Neuronal stem cell (in vitro differentiated cells): ENCODE data around the gene ANP32A.

Experiments used
- DNase-seq: peaks from one replicate; pipeline ENCODE4 v3.0.0-alpha.2; 2013; ENCODE audit warnings: low spot score
- H2AFZ ChIP-seq: one replicate; pipeline ENCODE4 v1.6.1; 2013; ENCODE audit warnings: mild to moderate bottlenecking, low read length, inconsistent platforms
- H2AK5ac ChIP-seq: 2 replicates; pipeline ENCODE4 v1.6.1; 2013; ENCODE audit warnings: low read depth, mild to moderate bottlenecking, inconsistent platforms, low read length, moderate library complexity, mixed read lengths
- H2BK120ac ChIP-seq: 2 replicates; pipeline ENCODE4 v1.6.1; 2013; ENCODE audit warnings: low read depth, mild to moderate bottlenecking, inconsistent platforms, low read length, moderate library complexity, mixed read lengths
- H2BK12ac ChIP-seq: one replicate; pipeline ENCODE4 v1.6.1; 2013; ENCODE audit warnings: low read length, inconsistent platforms
- H2BK15ac ChIP-seq: 2 replicates; pipeline ENCODE4 v1.6.1; 2013; ENCODE audit warnings: mild to moderate bottlenecking, low read length, inconsistent platforms, mixed read lengths
- H2BK5ac ChIP-seq: one replicate; pipeline ENCODE4 v1.6.1; 2013; ENCODE audit warnings: inconsistent platforms, mild to moderate bottlenecking, low read length, moderate library complexity
- H3K14ac ChIP-seq: one replicate; pipeline ENCODE4 v1.6.1; 2013; ENCODE audit warnings: low read length, inconsistent platforms
- H3K18ac ChIP-seq: 2 replicates; pipeline ENCODE4 v1.6.1; 2013; ENCODE audit warnings: low read length, inconsistent platforms
- H3K23ac ChIP-seq: 2 replicates; pipeline ENCODE4 v1.6.1; 2013; ENCODE audit warnings: low read depth, mild to moderate bottlenecking, mixed read lengths, low read length, inconsistent platforms; ENCODE audit not compliant: poor library complexity
- H3K27ac ChIP-seq: replicated peaks from 3 replicates; pipeline ENCODE4 v1.5.1; 2013; ENCODE audit warnings: low read length, inconsistent platforms
- H3K27me3 ChIP-seq, 3 experiments: 2 replicates each; pipeline ENCODE4 v1.6.1; 2013; ENCODE audit warnings: low read length in 3 of 3, mild to moderate bottlenecking in 2 of 3, inconsistent platforms in 1 of 3, low read depth in 1 of 3, mixed read lengths in 1 of 3, moderate library complexity in 1 of 3; ENCODE audit not compliant: control insufficient read depth in 3 of 3, insufficient read depth in 3 of 3
- H3K36me3 ChIP-seq, 2 donors: replicated peaks in 1 of 2; 2 replicates each; pipeline ENCODE4 v1.6.1; 2013; ENCODE audit warnings: low read length in 2 of 2; ENCODE audit not compliant: control insufficient read depth in 2 of 2, insufficient read depth in 2 of 2
- H3K4ac ChIP-seq: 2 replicates; pipeline ENCODE4 v1.6.1; 2013; ENCODE audit warnings: inconsistent platforms, mild to moderate bottlenecking, low read length, moderate library complexity
- H3K4me1 ChIP-seq, 2 donors: 1 replicate in 1 of 2; 2 replicates in 1 of 2; pipeline ENCODE4 v1.6.1; 2013; ENCODE audit warnings: low read length in 2 of 2, low read depth in 1 of 2; ENCODE audit not compliant: control insufficient read depth in 2 of 2, insufficient read depth in 1 of 2
- H3K4me2 ChIP-seq: one replicate; pipeline ENCODE4 v1.6.1; 2013; ENCODE audit warnings: mild to moderate bottlenecking, low read length, inconsistent platforms; ENCODE audit not compliant: insufficient read depth, poor library complexity, severe bottlenecking
- H3K4me3 ChIP-seq, 2 donors: 2 replicates each; pipeline ENCODE4 v1.5.1; 2013; ENCODE audit warnings: low read length in 2 of 2, mild to moderate bottlenecking in 2 of 2, inconsistent platforms in 1 of 2, moderate library complexity in 1 of 2
- H3K79me1 ChIP-seq: one replicate; pipeline ENCODE4 v1.6.1; 2013; ENCODE audit warnings: low read depth, mild to moderate bottlenecking, inconsistent platforms, low read length, moderate library complexity
- H3K9ac ChIP-seq: one replicate; pipeline ENCODE4 v1.6.1; 2013; ENCODE audit warnings: mild to moderate bottlenecking, low read depth, low read length, inconsistent platforms; ENCODE audit not compliant: poor library complexity
- H3K9me3 ChIP-seq, 2 donors: replicated peaks in 1 of 2; 2 replicates each; pipeline versions ENCODE3 to v1.6.1; 2013; ENCODE audit warnings: low read length in 2 of 2, mild to moderate bottlenecking in 2 of 2, inconsistent platforms in 1 of 2, low read depth in 1 of 2, mixed read lengths in 1 of 2, moderate library complexity in 1 of 2; ENCODE audit not compliant: control insufficient read depth in 2 of 2, insufficient read depth in 1 of 2
- H4K8ac ChIP-seq: one replicate; pipeline ENCODE4 v1.6.1; 2013; ENCODE audit warnings: low read depth, mild to moderate bottlenecking, inconsistent platforms, low read length, moderate library complexity
- H4K91ac ChIP-seq: one replicate; pipeline ENCODE4 v1.6.1; 2013; ENCODE audit warnings: low read length, low read depth, mild to moderate bottlenecking, inconsistent platforms; ENCODE audit not compliant: poor library complexity
- WGBS, 2 donors: extraction: QIAGEN DNeasy Blood & Tissue Kit; methylation state at CpG; one replicate each; pipeline ENCODE4 v1.1.7; 2013; ENCODE audit warnings: missing lambda C conversion rate in 2 of 2, mixed read lengths in 1 of 2; ENCODE audit not compliant: insufficient read length in 2 of 2, insufficient replicate concordance in 1 of 2; ENCODE audit errors: extremely low coverage in 2 of 2; 5-methylcytosine and 5-hydroxymethylcytosine counted together

The ANP32A gene

DNA sequence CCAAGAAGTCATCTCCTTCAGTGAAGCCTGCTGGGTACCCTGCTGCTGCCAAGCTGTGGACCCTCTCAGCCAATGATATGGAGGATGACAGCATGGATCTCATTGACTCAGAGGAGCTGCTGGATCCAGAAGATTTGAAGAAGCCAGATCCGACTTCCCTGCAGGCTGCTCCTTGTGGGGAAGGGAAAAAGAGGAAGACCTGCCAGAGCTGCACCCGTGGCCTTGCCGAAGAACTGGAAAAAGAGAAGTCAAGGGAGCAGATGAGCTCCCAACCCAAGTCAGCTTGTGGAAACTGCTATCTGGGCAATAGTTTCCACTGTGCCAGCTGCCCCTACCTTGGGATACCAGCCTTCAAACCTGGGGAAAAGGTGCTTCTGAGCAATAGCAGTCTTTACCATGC, 13.7 kb upstream of the ANP32A start:
- no CpG with 5 or more reads among the region's 3 CpGs for WGBS, 2 donors
- peaks cover 3 to 8% of the 10 kb centered on the region in 2 donors for H3K9me3 ChIP-seq

DNA sequence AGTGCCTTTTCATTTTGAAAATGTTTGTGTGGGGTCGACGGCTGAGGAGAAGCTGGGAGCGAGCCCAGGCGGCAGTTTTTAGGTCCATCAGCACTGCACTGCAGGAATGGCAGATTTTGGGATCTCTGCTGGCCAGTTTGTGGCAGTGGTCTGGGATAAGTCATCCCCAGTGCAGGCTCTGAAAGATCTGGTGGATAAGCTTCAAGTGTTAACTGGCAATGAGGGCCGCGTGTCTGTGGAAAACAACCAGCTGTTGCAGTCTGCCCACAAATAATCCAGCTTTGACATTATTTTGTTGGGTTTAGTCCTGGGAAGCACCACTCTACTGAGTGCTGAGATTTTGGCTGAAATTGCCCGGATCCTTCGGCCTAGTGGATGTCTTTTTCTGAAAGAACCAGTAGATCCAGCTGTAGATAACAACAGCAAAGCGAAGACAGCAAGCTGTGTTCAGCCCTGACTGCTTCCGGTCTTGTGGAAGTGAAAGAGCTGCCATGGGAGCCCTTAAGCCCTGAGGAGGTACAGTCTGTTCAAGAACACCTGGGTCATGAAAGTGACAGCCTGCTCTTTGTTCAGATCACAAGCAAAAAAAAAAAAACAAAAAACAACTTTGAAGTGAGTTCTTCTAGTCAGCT, 13.1 kb upstream of the ANP32A start:
- no peak overlapping the region for H2AK5ac ChIP-seq
- no peak overlapping the region for H4K91ac ChIP-seq
- H3K79me1 ChIP-seq = no peaks in the 10 kb centered on the region
- no peak overlapping the region for H2BK120ac ChIP-seq
- no peak overlapping the region for H3K4ac ChIP-seq
- no peak overlapping the region for H2AFZ ChIP-seq
- no peak overlapping the region for H3K4me3 ChIP-seq
- peaks cover 0 to 6% (median 3%) of the 10 kb centered on the region in 3 experiments for H3K27me3 ChIP-seq
- no peak overlapping the region for H4K8ac ChIP-seq
- H3K9me3 ChIP-seq = peaks cover 3 to 8% of the 10 kb centered on the region in 2 donors
- no peak overlapping the region for H3K14ac ChIP-seq
- H2BK5ac ChIP-seq = no peak overlapping the region
- no peak overlapping the region for H3K4me2 ChIP-seq
- no peak overlapping the region for H2BK15ac ChIP-seq
- WGBS, 2 donors = no CpG with 5 or more reads among the region's 10 CpGs
- H3K9ac ChIP-seq = no peak overlapping the region
- H3K18ac ChIP-seq = no peak overlapping the region
- no peaks in the 10 kb centered on the region for H3K4me1 ChIP-seq
- H2BK12ac ChIP-seq = no peak overlapping the region
- no peaks in the 10 kb centered on the region for H3K36me3 ChIP-seq
- no peak for DNase-seq
- H3K23ac ChIP-seq = no peak overlapping the region
- H3K27ac ChIP-seq = no peak overlapping the region

More for the DNA sequence above, 13.7 kb upstream of the ANP32A start:
- no peak overlapping the region for H3K14ac ChIP-seq
- H2AK5ac ChIP-seq = no peak overlapping the region
- H3K4me1 ChIP-seq = no peaks in the 10 kb centered on the region
- no peak overlapping the region for H3K4me3 ChIP-seq
- no peak for DNase-seq
- no peak overlapping the region for H3K4ac ChIP-seq
- H3K27me3 ChIP-seq = peaks cover 0 to 7% (median 3%) of the 10 kb centered on the region in 3 experiments
- no peak overlapping the region for H2BK12ac ChIP-seq
- no peak overlapping the region for H4K91ac ChIP-seq
- no peak overlapping the region for H2AFZ ChIP-seq
- no peak overlapping the region for H3K18ac ChIP-seq
- no peak overlapping the region for H2BK120ac ChIP-seq
- no peak overlapping the region for H3K27ac ChIP-seq
- no peak overlapping the region for H4K8ac ChIP-seq
- H2BK5ac ChIP-seq = no peak overlapping the region
- H3K4me2 ChIP-seq = no peak overlapping the region
- no peaks in the 10 kb centered on the region for H3K36me3 ChIP-seq
- H3K23ac ChIP-seq = no peak overlapping the region
- H3K79me1 ChIP-seq = no peaks in the 10 kb centered on the region
- no peak overlapping the region for H3K9ac ChIP-seq
- H2BK15ac ChIP-seq = no peak overlapping the region

DNA sequence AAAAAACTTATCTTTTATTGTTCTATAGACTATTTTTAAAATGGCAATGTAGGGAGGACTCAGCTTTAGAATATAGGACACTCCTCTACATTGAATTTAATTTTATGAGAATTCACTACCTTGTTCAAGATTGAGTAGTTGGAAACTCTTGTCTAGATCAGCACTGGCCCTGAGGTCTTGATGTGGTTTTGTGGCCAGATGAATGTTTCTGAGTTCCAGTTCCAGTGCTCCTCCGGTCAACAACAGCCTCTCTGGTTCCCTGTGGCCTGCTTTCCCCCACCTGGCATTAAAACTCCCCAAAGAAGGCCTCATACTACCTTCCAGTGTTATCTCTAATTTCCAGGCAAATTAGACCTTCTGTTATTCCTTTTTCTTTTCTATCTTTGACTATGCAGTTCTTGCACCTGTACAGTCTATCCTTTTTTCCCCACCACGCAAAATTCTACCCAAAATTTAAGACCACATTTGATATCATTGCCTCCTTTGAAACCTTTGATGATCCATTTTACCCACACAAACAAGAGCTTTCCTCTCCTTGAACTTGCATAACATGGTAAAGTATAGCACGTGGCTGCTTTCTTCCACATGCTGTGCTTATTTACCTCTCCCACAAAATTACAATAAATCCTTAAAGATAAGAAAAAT, 9.6 kb upstream of the ANP32A start:
- H4K8ac ChIP-seq = no peak overlapping the region
- H3K14ac ChIP-seq = no peak overlapping the region
- peaks cover 3 to 5% of the 10 kb centered on the region in 2 donors for H3K9me3 ChIP-seq
- no peak overlapping the region for H3K9ac ChIP-seq
- no peak overlapping the region for H3K23ac ChIP-seq
- no peak overlapping the region for H2BK5ac ChIP-seq
- no peak for DNase-seq
- no peak overlapping the region for H3K4ac ChIP-seq
- no peak overlapping the region for H2AFZ ChIP-seq
- peaks cover 0 to 6% (median 3%) of the 10 kb centered on the region in 3 experiments for H3K27me3 ChIP-seq
- H3K18ac ChIP-seq = no peak overlapping the region
- no peak overlapping the region for H2BK12ac ChIP-seq
- H3K36me3 ChIP-seq = no peaks in the 10 kb centered on the region
- H3K4me2 ChIP-seq = no peak overlapping the region
- H2BK15ac ChIP-seq = no peak overlapping the region
- H2AK5ac ChIP-seq = no peak overlapping the region
- H2BK120ac ChIP-seq = no peak overlapping the region
- H3K79me1 ChIP-seq = no peaks in the 10 kb centered on the region
- H3K4me3 ChIP-seq = no peak overlapping the region
- H4K91ac ChIP-seq = no peak overlapping the region
- H3K27ac ChIP-seq = no peak overlapping the region
- no peaks in the 10 kb centered on the region for H3K4me1 ChIP-seq
- no CpG with 5 or more reads among the region's 3 CpGs for WGBS, 2 donors

DNA sequence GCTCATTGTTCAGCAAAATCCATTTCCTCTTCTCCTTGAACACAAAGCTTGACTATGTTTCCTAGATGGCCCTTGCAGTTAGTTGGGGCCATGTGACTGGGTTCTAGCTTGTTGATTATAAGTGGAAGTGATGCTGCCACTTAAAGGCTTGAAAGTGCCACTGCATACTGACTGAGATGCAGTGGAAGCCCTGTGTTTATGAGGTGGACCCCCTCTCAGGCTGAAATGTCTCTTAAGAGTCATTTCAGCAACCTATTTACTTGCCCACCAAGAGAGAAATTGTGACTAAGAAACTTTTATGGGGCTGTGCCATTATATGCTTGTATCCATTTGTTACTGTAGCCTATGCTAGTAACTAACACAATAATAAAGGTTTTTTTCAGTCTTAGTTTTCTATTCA, 8.4 kb upstream of the ANP32A start:
- H2BK5ac ChIP-seq = no peak overlapping the region
- no peak overlapping the region for H3K9ac ChIP-seq
- no peak overlapping the region for H2BK12ac ChIP-seq
- H3K27ac ChIP-seq = no peak overlapping the region
- H2BK120ac ChIP-seq = no peak overlapping the region
- no peaks in the 10 kb centered on the region for H3K9me3 ChIP-seq
- H3K79me1 ChIP-seq = no peaks in the 10 kb centered on the region
- no peak overlapping the region for H3K23ac ChIP-seq
- H3K18ac ChIP-seq = no peak overlapping the region
- H4K91ac ChIP-seq = no peak overlapping the region
- no peaks in the 10 kb centered on the region for H3K36me3 ChIP-seq
- H3K4me3 ChIP-seq = no peak overlapping the region
- H4K8ac ChIP-seq = no peak overlapping the region
- no peak overlapping the region for H3K4me2 ChIP-seq
- no peaks in the 10 kb centered on the region for H3K4me1 ChIP-seq
- H2BK15ac ChIP-seq = no peak overlapping the region
- H2AFZ ChIP-seq = no peak overlapping the region
- H2AK5ac ChIP-seq = no peak overlapping the region
- no peak overlapping the region for H3K14ac ChIP-seq
- H3K27me3 ChIP-seq = peaks cover 0 to 6% (median 3%) of the 10 kb centered on the region in 3 experiments
- no peak overlapping the region for H3K4ac ChIP-seq
- DNase-seq = no peak
